HG03108 (cell line): ENCODE results near the gene INHBB.

Source experiments
- ATAC-seq: cut with Tn5 transposase; IDR thresholded peaks from one replicate; pipeline ENCODE4 v1.9.1; 2021; ENCODE audit warnings: moderate library complexity; ENCODE audit not compliant: unreplicated experiment

Gene INHBB

GRCh38 chr2:120354467-120354866 lies 8.5 kb downstream of the INHBB start:
- ATAC-seq, result no peak

GRCh38 chr2:120354935-120355779 lies 9.2 kb downstream of the INHBB start:
- ATAC-seq, result no peak

- ATAC-seq, result no peak
Measured at GRCh38 chr2:120355780-120356266, 9.9 kb downstream of the INHBB start.

- no peak for ATAC-seq
Measured at GRCh38 chr2:120357768-120358167, 11.8 kb downstream of the INHBB start.

- no peak for ATAC-seq
Measured at GRCh38 chr2:120358734-120359465, 13.0 kb downstream of the INHBB start.

- no peak for ATAC-seq
Measured at GRCh38 chr2:120360307-120360855, 14.4 kb downstream of the INHBB start.

- no peak for ATAC-seq
Measured at GRCh38 chr2:120362926-120363325, 17.0 kb downstream of the INHBB start.

GRCh38 chr2:120365236-120365793 lies 19.4 kb downstream of the INHBB start:
- no peak for ATAC-seq

- no peak for ATAC-seq
Measured at GRCh38 chr2:120366698-120367097, 20.8 kb downstream of the INHBB start.

- no peak for ATAC-seq
Measured at GRCh38 chr2:120367221-120367620, 21.3 kb downstream of the INHBB start.

- no peak for ATAC-seq
Measured at GRCh38 chr2:120367649-120368048, 21.7 kb downstream of the INHBB start.

- ATAC-seq, result no peak
Measured at GRCh38 chr2:120368086-120368485, 22.1 kb downstream of the INHBB start.

GRCh38 chr2:120369250-120369649 lies 23.3 kb downstream of the INHBB start:
- ATAC-seq, result no peak

GRCh38 chr2:120371969-120372625 lies 26.2 kb downstream of the INHBB start:
- ATAC-seq, result no peak

- no peak for ATAC-seq
Measured at GRCh38 chr2:120372816-120373215, 26.9 kb downstream of the INHBB start.

- ATAC-seq, result no peak
Measured at GRCh38 chr2:120373424-120373823, 27.5 kb downstream of the INHBB start.

- no peak for ATAC-seq
Measured at GRCh38 chr2:120374821-120375220, 28.9 kb downstream of the INHBB start.

GRCh38 chr2:120375251-120376020 lies 29.5 kb downstream of the INHBB start:
- no peak for ATAC-seq

- no peak for ATAC-seq
Measured at GRCh38 chr2:120376101-120376500, 30.2 kb downstream of the INHBB start.
